A204.1 (cell line): ENCODE measurements around the gene TNKS1BP1.
"Not testable (repeated sequence)": the region's sequence is repeated elsewhere in the genome, so short reads cannot be mapped to it uniquely, and the experiment has no call there.

ENCODE experiments used
- FAIRE-seq: peaks from 2 replicates; lab custom pipeline; 2012; peaks lifted over from hg19 to GRCh38; lab: Jason Lieb, UNC

The TNKS1BP1 gene

GRCh38 chr11:57283231-57283990, 41.3 kb downstream of the TNKS1BP1 start:
- FAIRE-seq, result no peak

DNA sequence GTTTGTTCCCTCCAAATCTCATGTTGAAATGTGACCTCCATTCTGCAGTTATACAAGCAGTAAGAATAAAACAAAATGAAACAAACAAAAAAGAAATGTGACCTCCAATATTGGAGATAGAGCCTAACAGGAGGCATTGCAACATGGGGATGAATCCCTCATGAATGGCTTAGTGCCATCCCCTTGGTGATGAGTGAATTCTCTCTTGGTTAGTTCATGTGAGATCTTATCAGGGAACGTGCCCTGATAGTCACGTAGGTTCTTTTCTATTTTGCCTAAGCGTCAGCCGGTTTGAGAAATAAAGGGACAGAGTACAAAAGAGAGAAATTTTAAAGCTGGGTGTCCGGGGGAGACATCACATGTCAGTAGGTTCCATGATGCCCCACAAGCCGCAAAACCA, 43.2 kb downstream of the TNKS1BP1 start:
- FAIRE-seq, result not testable (repeated sequence)

DNA sequence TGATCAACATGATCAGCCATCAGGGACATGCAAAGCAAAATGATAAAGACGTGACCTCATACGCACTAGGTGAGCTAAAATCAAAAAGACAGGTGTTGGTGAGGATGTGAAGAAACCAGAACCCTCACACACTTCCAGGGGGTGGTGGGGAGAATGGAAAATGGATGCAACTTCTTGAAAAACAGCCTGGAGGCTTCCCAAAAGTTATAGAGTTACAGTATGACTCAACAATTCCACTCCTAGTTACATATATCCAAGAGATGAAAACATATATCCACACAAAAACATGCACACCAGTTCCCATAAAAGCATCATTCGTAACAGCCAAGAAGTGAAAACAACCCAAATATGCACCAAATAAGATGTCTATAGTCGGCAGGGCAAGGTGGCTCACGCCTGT, 45.6 kb downstream of the TNKS1BP1 start:
- FAIRE-seq, result no peak

- FAIRE-seq, result no peak
These were observed 46.0 kb downstream of the TNKS1BP1 start for GRCh38 chr11:57278721-57279095.

DNA sequence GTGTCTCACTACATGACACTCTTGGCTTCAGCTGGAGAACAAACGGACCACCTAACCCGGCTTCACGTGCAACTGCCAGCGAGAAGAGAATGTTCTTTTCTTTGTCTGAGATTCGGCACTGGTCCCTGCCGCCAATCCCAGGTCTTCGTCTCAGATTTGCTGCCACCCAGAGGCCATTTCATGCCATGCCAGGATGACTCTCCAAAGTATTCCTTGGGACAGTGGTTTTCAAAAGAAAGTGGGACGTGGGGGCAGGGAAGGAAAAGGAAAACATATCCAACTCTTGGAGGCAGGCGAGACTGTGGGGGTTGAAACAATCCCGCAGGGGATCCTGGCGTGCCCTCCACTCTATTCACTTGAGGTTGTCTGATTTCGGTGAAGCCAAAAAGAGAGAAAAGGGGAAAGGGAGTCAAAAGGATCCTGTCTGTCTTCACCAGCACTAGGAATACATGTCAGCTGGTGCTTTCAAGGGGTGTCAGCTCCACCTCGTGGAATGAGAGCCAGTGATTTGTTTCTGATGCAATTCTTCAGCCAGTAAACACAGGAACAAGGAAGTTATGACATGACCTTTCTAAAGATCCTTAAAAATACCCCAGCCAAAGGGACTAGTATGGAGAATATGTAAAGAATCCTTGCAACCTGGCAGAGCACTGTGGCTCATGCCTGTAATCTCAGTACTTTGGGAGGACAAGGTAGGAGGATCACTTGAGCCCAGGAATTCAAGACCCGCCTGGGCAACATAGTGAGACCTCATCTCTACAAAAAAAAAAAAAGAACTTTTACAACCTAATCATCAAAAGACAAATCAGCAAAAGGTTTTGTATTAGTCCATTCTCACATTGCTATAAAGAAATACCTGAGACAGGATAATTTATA, 46.7 kb downstream of the TNKS1BP1 start:
- no peak for FAIRE-seq

- FAIRE-seq, result no peak
These were observed 47.6 kb downstream of the TNKS1BP1 start for GRCh38 chr11:57276971-57277675.

DNA sequence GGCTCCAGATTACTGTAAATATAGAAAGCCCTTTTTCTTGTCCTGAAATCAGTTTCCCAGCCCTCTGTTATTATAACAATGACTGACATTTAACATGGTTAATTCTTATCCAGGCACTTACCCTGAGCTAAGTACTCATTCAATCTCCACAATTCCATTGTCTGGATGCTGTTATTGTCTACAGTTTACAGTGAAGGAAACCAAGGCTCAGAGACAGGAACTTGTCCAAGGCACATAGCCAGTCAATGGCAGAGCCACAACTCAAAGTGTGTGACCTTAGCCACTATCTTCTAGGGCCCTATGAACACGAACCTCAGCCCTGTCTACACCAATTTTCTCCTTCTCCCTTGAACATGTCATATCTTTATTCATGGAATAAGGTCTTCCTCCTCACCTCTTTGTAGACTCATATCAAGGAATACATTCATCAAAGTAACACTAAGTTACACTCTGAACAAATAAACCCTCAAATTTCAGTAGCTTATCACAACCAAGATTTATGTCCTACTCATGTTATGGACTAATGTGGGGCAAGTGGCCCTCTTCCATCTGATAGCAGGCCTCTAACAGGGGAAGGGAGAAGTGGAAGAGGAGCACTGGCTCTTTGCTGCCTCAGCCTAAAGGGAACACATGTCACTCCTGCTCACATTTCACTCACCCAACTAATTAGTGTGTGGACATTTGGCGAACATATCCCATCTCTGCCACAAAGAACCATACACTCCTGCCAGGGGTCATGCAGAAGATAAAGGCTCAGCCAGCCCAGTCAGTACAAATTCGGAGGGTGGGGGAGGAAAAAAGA, 48.4 kb downstream of the TNKS1BP1 start:
- no peak for FAIRE-seq

- FAIRE-seq, result no peak
These were observed 49.2 kb downstream of the TNKS1BP1 start for GRCh38 chr11:57275582-57275981.

DNA sequence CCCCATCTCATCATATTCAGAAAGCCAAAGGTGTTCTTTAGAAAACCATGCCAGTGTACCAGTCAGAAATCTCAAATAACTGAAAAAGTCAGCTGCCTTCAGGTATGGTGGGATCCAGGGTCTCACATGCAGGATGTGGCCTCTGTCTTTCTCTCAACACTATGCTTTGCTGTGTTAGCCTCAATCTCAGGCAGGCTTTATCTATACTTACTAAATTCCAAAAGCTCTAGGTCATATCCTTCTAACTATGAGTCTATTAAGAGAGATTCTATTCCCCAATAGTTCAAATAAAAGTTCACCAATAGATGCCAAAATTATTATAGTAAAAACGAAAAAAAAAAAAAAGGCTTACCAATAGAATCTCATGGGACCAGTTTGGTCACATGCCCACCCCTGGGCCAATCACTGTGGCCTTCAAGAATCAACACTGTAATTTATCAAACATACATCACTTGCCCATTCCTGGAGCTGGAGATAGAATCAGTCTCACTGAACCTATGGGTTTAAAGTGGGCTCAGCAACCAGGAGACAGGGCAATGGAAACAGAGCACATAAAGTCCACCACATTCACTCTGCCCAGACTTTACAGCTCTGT, 49.8 kb downstream of the TNKS1BP1 start:
- no peak for FAIRE-seq

- FAIRE-seq, result no peak
These were observed 51.2 kb downstream of the TNKS1BP1 start for GRCh38 chr11:57273448-57274058.

DNA sequence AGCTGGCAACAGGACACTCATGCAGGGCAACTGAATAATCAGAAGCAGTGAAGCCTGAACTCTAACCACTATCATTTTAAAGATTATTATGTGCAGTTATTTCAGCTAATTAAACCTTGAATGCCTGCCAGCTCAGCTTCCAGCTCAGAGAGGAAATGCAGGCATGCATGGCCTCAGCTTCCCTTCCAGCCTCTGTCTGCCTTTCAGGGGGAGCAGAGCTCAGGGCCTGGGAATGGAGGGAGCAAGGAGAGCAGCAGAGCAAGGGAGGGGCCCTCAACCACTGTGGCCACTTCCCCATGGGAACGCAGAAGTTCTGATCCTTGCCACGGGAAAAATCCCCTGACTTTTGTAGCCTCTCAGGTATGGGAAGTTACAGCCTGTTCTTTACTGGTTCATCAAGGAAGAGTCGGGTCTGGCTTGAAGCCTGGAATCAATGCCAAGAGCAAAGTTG, 55.2 kb downstream of the TNKS1BP1 start:
- FAIRE-seq, result no peak

- FAIRE-seq, result no peak
These were observed 58.6 kb downstream of the TNKS1BP1 start for GRCh38 chr11:57266157-57266556.

GRCh38 chr11:57263351-57263750, 61.4 kb downstream of the TNKS1BP1 start:
- FAIRE-seq, result no peak

DNA sequence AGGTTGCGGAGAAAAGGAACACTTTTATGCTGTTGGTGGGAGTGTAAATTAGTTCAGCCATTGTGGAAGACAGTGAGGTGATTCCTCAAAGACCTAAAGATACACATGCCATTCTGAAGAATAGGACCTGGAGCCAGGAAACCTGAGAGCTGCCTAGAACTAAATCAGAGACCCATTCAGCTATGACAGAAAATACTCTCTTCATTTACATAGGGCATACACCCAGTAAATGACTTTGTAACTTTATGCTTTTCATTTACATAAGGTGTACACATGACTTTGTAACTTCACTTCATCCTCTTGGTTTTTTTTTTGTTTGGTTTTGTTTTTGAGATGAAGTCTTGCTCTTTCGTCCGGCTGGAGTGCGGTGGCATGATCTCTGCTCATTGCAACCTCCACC, 62.6 kb downstream of the TNKS1BP1 start:
- no peak for FAIRE-seq

DNA sequence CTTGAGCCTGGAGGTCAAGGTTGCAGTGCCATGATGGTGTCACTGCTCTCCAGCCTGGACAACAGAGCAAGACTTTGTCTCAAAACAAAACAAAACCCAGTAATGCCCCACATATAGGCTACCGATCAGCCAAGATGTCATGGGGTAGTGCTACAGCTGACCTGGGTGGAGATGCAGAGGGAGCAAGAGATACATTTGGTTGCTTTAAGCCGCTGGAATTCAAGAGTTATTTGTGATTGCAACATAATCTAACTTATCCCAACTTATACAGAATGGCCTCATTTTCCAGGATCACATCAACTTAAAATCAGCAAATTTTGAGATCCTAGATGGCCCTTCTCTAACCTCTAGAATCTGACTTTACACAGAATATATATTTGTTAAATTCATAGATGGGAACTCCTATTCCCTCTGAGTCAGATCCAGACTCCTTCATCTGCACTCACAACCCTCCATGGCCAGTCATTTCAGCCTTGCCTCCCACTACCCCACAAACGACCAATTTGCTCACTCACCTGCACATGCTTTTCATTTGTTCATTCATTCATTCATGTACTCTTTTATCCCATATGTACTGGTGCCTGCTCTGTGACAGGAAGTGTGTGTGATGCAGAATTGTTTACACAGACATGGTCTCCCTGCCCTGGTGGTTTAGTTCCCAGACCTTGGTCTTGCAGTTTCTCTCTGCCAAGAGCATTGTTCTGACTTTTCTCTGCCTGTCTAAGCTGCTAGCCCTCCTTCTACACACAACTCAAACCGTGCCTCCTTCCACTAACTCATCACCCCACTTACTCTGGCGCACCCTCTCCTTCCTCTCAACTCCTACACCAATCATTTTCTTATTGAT, 63.6 kb downstream of the TNKS1BP1 start:
- FAIRE-seq, result no peak

GRCh38 chr11:57256119-57256518, 68.6 kb downstream of the TNKS1BP1 start:
- no peak for FAIRE-seq

DNA sequence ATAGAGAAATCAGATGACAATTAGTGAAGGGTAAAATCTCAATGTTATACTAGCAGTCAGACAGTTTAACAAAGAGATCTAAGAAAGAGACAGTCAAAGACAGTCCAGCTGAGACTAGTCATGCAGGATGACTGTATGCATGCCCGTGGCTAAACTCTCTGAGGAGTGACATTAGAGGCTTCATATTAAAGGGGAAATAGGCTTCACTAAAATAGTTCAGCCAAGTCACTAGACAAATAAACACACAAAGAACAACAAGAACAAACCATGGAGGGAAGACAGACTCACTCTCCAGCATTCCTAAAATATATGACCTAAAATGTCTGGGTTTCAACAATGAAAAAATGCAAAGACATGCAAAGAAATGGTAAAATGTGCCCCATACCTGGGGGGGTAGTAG, 69.1 kb downstream of the TNKS1BP1 start:
- FAIRE-seq, result no peak

GRCh38 chr11:57254631-57255030, 70.1 kb downstream of the TNKS1BP1 start:
- no peak for FAIRE-seq

GRCh38 chr11:57251491-57252104, 73.2 kb downstream of the TNKS1BP1 start:
- no peak for FAIRE-seq

GRCh38 chr11:57251037-57251436, 73.7 kb downstream of the TNKS1BP1 start:
- FAIRE-seq, result no peak
